PC-9 (cell line): ENCODE data around the gene C17orf78.

Experiments
- EZH2 ChIP-seq: fragments of 200-600 bp; sonication (generic); IDR thresholded peaks from 2 replicates; pipeline ENCODE4 v1.8.0; 2017; ENCODE audit warnings: antibody characterized with exemption, low read depth
- TF ChIP-seq, protein P1 (sequence below): fragments of 200-600 bp; sonication (generic); conservative IDR thresholded peaks from 2 replicates; pipeline ENCODE4 v1.6.1; 2017; ENCODE audit warnings: mixed run types, antibody characterized with exemption, mild to moderate bottlenecking, moderate library complexity

DNA sequence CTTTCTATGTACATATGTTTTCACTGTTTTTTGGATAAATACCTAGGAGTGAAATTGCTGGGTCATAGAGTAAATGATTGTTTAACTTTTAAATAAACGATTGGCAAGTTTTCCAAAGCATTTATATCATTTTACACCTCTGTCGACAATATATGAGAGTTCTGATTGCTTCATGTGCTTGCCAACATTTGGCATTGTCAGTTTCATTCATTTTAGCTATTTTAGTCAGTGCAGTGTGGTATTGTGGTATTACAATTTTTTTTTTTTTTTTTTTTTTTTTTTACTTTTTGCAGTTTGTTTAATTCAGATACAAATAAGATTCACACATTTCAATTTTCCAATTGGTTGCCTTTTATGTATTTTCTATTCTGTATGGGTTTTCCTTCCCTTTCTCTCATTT, 56.9 kb downstream of the C17orf78 start:
- TF ChIP-seq, protein P1, sequence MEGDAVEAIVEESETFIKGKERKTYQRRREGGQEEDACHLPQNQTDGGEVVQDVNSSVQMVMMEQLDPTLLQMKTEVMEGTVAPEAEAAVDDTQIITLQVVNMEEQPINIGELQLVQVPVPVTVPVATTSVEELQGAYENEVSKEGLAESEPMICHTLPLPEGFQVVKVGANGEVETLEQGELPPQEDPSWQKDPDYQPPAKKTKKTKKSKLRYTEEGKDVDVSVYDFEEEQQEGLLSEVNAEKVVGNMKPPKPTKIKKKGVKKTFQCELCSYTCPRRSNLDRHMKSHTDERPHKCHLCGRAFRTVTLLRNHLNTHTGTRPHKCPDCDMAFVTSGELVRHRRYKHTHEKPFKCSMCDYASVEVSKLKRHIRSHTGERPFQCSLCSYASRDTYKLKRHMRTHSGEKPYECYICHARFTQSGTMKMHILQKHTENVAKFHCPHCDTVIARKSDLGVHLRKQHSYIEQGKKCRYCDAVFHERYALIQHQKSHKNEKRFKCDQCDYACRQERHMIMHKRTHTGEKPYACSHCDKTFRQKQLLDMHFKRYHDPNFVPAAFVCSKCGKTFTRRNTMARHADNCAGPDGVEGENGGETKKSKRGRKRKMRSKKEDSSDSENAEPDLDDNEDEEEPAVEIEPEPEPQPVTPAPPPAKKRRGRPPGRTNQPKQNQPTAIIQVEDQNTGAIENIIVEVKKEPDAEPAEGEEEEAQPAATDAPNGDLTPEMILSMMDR: no peak
- no peak for TF ChIP-seq EZH2
